Colon (tissue), 2 donors: ENCODE measurements around the gene TPH2.

ENCODE experiments used
- FAIRE-seq: peaks from 2 replicates; lab custom pipeline; 2012; peaks lifted over from hg19 to GRCh38; lab: Jason Lieb, UNC
- donor health status: control.
- donor health status: control.

Gene TPH2

DNA sequence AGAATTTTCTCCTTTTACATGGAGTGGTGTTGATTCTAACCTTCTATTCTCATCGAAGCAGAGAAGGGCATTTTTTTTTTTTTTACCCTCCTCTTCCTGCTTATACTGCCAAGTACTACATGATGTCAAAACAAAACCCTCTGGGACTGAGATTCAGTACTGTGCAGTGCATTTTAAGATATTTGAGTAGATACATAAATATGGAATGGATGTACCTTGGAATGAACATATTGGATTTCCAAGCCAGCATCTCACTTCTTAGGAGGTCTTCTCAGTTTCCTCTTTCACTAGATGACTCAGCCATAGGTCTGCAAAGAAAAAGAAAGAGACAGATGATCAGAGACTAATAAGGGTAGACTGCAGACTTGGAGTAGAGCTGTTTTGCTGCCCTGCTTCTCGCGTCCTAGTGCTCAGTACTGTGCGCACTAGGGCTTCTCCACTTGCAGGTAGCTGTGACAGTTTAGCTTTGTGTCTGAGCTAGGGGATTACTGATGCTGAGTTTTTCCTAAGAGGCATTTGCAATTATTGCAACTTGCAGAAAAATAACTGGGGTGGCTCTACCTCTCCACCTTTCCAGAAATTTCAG, 20.4 kb downstream of the TPH2 start:
- no peak for FAIRE-seq

DNA sequence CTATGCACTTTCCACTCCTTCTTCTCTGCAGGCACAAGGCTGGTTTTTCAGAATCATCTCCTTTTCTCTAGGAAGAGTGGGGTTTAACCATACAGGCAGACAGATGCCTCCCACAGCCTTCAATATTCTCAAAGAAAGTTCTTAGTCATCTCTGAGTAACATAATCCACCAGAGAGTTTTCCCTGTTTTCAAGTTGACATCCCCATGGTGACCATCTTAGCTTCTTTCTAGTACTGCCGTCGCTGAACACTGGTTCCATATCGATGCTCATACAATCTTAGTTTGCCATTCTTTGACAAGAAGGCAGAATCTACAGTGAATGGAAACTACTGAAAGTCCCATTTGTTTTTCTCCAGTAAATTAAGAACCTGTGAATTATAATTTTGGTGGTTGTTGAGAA, 28.6 kb downstream of the TPH2 start:
- FAIRE-seq: no peak

DNA sequence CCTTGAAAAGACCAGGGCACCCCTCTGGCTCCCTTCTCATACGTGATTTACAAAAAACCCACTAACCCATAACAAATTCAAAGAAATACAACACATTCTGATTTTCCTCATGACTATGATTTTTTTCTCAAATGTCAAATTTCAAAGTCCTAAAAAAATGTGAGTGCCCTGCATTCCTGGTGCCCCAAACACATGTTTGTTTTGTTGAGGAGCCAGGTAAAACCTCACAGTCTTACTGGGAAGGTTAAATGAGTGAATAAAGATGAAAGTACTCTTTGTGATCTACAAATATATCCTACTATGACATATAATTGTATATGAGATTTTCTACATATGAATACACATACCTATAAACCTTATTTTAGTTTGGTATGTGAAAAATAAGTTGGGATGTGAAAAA, 30.7 kb downstream of the TPH2 start:
- no peak for FAIRE-seq

DNA sequence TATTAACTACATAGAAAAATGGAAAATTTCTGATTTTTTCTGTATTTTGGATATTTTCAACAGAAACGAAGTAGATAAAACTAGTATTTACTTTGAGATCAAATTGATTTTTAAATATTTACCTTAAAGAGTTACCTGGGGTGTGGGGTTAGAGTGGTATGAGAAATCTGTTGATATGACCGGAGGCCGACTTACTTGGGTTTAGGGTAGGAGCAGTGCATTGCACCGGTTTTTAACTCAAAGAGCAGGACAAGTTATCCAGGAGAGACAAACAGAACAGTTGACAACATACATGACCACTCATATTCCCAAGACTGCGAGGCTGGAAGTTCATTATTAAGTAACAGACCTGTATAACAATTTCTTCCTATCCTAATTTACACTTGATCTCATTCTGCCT, 31.4 kb downstream of the TPH2 start:
- no peak for FAIRE-seq

DNA sequence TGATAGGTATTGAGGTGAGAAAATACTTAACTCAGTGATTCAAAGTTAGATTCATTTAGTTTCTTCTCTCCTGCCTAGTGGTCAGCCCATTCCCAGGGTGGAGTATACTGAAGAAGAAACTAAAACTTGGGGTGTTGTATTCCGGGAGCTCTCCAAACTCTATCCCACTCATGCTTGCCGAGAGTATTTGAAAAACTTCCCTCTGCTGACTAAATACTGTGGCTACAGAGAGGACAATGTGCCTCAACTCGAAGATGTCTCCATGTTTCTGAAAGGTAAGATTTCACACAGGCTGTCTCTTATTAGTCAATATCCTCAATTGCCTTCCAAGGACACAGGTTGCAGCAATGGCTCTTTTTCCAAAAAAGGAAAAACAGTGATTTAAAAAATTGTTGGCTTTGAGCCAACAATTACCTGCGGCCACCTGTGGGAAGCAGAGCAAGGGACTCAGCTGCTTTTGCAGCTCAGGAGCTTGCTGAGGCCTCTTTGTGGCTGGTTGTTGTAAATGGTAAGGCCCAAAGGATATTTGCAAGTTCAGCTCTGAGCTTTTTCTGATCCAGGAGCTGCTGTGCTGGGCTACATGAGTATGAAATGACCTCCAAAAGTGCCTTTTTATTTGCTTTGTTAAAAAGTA, 33.9 kb downstream of the TPH2 start:
- no peak for FAIRE-seq

DNA sequence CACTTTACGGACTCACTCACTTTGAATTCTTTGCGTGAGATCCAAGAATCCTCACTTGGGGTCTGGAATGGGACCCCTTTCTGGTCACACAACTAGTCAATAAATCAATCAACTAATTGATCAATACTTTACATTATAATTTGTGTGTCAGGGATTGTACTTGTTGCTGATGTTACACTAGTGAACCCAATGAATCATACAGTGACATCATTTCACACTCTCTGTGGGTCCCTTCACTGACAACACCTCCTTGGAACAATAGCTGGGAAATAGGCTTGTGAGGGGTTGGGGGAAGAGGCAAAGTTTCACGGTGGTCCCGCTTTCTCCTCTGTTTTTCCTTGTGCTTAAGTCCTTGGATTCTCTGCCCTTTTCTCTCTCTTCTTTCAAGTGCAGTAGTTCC, 35.0 kb downstream of the TPH2 start:
- no peak for FAIRE-seq

DNA sequence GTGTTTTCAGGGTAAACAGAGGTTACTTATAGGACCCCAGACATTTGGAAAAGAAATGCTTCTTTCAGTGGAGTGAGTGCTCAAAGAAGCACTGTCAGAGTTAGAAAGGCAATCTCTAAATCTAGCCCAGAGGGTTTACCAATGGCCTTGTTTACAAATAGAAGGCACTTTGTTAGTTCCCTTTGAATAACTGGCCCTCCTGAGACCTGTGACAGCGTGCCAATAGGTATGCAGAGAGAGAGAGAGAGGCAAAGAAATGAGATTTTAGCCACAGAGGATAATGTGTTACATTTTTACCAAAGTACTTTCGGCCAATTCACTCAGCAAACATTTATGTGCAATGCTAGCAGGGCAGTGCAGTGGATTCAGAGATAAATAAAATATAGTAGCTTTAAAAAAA, 41.9 kb downstream of the TPH2 start:
- no peak for FAIRE-seq

DNA sequence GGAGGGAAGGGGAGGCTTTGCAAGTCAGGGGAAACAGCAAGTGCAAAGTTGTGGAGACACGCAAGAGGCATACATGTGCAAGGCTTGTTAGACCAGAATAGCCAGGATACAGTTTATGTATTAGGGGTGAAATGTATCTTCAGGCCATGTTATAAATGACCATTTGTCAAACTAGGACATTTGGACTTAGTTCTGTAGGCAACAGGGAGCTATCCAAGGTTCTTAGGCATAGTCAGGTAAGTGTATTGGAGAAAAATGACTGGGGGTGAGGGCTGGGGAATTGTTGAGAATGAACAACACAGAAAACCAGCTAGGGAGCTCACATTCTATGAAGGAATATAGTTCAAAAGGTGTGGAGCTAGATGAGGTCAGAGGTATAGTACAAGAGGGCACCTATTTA, 42.5 kb downstream of the TPH2 start:
- FAIRE-seq: no peak

DNA sequence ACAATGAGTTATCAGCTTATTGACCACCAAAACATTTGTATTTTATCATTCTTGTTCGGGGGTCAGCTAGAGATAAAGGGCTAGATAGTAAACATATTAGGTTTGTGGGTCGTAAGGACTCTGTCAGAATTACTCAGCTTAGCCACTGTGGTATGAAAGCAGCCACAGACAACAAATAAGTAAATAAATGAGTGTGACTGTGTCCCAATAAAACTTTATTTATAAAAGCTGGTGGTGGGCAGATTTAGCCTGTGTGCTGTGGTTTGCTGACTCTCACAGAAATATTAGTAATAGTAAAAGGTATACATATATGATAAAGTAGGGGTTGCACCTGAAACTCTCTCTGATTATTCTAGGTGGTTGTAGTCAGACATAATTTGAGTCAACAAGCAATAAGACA, 56.1 kb downstream of the TPH2 start:
- FAIRE-seq: no peak

DNA sequence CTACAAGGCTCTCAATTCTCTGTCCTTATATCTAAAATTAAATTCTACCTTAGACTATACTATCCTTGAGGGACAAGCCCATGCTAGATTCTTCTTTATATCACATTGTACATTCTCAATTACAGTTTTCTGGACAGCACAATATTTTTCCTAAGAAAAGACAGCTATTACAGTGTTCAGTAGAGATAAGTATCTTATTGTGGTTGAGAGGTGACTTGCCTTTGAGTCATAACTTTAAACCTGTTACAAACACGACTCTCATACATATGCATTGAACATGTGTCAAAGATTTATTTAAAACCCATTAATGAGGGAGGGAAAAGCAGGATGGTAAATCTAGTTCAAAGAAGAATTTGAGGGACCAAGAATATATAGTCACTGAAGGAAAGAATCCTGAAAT, 61.1 kb downstream of the TPH2 start:
- FAIRE-seq: no peak

DNA sequence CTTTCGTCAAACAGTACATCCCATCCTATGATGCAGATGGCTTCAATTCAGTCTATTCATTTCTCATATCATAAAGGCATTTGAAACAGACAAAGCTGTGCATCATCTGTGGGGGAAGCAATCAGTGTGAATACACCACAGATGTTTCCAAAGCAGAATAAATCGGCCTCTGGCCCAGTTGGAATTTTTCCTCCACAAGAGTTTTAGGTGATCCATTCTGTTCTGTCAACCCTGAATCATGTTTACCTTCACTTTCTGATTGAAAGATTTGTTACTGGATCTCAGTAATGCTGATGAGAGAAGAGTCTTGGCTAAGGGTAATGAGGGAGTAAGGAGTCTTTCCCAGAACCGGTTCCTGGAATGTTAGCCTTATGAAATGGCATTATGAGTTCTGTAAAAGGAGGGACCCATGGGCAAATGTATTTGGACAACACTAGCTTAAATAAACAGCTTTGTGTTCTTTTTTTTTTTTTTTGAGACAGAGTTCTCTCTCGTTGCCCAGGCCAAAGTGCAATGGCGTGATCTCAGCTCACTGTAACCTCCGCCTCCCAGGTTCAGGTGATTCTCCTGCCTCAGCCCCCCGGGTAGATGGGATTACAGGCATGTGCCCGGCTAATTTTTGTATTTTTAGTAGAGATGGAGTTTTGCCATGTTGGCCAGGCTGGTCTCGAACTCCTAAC, 62.5 kb downstream of the TPH2 start:
- no peak for FAIRE-seq

DNA sequence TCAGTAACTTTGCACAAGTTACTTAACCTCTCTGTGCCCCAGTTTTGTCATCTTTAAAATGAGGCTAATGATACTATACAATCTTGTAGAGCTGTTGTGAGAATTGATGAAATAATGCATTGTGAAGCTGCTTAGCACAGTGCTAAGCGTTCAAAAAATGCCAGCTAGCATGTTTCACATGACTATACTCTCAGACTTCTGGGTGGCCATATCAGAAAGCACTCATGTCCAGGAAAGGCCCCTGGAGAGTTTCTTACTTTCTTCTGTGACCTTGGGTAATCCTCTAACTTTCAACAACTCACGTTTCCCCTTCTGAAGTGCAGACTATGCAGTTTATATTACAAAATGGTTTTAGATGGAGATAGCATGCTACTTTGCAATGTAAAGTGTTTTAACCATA, 68.1 kb downstream of the TPH2 start:
- no peak for FAIRE-seq

DNA sequence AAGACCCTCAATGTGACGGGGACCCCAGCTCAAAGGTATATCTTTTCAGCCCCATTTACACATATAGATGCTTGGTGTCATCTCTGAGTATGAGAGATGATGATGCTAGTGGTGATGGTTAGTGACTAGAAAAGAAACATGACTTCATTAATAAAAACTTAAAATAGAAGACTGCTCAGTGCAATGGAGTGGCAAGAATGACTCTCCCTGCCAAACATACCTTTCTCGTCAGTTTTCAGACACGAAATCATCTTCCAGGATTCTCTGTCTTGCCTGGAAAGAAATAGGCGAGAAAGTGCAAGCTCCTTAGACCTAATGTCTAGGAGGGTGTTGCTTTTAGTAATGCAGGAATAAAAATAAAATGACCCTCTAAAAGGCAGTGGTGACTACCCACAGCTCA, 71.7 kb downstream of the TPH2 start:
- no peak for FAIRE-seq

DNA sequence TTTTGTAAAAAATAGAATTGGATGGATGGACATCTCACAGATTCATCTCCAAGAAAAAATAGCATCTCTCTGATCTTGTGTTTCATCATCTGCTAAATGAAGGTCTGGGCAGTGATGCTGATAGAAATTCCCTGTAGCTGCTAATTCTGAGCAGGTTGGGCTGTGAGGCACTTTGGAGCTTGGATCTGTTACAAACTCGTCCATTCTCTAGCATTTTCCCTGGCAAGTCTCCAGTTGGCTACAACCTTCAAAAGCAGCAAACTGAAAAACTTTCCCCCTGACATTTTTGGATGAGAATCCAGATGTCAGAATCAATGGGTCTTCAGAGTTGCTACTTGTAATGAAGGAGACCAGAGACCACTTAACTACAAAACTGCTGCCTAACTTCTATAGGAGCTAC, 72.7 kb downstream of the TPH2 start:
- no peak for FAIRE-seq

DNA sequence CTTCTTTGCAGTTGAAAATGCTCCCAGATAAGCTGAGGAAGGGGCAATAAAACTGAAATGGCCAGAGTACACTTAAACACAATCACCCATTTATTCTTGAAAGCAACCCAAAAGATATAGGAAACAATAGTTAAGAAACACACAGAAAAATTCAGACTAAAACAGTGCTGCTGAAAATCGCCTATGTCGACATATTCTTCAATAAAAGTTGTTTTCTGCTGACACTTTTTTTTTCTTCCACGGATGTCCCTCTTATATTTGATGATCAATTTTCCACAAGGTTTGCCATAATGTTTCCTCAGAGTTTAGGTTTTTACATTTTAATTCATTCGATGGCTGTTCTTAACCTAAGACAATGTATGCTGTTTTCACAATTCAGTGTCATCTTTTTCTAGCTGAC, 74.2 kb downstream of the TPH2 start:
- no peak for FAIRE-seq

DNA sequence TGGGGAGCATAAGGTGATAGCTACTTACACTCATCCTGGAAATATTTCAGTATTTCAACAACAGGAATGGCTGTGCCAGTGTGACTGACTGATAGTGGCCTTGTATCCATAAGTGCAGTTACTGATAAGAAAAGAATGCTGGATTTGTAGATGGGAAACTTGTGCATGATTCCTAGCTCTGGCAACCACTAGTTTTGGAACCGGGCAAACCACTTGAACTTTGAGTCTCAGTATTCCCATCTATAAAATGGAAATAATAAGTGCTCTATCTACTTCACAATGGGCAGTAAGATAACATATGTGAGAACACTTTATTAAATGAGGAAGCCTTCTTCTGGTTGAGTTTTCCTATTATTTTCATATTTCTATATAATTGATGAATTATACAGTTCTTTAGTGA, 77.2 kb downstream of the TPH2 start:
- FAIRE-seq: no peak

DNA sequence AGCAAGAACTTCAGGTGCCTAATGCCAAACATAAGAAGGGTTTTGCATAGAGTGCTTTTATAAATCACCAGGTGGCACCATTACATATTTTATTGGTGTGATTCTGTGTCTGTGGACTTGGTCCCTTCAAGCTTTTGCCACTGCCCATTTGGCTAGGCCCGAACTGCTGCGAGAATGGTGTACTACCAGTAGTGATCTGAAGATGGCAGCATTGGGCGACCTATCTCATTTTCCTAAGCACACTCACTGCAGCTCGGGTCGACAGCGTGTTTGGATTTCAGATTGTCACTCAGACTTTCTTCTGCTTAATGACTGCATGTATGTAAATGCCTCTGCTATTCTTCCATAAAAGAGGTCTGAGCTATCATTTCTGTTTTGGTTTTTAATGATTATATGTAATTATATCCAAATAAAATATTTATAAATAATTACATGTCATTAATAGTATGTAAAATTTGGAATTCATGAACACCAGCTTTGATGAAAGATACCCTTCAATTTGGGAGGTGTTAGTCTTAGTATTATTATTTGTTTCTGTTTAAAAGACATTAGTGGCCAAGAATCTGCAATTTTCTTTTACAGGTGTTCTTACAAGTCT, 78.5 kb downstream of the TPH2 start:
- FAIRE-seq: no peak

DNA sequence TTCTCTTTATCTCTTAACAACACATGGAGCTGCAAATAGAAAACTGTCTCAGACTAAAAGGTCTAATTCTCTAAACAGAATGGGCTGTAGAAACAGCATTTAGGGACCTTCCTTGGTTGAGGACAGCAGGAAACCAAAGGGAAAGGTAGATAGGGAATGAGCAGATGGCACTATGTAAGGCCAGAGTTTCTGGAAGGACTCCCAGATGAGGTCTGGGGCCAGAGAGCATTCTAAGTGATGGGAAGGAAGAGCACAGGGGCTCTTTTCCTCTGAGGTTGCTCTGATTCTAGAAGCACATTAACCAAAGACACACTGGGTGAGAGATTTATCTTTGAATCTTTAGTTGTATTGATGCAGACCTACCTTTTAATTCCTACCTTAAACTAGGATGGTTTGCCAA, 79.4 kb downstream of the TPH2 start:
- no peak for FAIRE-seq

DNA sequence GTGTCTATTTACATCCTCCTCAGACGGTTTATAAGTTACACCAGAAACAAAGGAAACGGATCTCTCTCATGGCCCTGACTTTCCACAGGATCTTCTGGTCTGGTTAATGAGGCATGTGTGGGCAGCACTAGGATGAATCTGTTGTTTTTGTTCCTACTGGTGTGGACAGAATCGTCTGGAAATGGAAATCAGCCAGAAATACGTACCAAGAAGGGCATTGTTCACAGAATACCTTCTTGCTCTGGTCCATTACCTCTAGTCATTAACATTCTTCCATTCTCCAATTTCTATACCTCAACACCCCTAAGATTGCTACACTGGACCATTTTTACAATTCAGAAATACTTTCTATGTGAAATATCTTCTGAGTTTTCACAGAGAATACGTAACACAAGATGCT, 86.0 kb downstream of the TPH2 start:
- FAIRE-seq: no peak

DNA sequence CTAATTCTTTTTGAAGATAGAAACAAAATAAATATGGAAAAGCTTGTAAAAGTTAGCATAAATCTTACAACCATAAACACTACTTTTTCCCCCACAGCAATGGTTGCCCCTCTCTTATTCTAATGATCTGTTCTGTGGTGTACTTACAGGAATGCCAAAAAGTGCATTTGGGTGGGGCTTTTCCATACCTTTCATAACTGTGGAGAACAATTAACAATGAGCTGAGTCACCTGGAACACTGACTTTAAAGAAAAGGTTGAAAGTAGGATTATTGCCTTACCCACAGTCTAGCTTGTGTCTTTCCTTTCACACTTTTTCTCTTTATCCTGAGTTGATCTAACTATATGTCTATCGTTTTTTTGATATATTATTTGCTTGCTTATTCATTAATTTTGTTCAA, 86.9 kb downstream of the TPH2 start:
- FAIRE-seq: no peak

DNA sequence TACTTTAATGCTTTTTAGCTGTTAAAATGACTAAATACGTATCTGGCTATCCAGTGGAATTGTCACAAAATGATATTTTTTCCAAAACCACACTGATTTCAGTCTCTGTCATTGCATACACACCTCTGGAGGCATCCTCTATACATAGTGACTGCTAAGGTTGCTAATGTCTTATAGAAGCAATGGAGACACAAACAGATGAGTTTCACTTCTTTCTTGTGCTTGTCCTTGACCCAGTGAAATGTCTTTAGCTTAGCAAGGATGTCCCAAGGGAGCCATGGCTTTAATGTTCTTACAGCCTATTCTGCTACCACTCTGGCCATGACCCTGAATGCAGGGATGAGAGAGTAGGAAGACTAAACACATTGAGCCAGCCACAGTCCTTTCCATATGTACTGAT, 90.3 kb downstream of the TPH2 start:
- no peak for FAIRE-seq

DNA sequence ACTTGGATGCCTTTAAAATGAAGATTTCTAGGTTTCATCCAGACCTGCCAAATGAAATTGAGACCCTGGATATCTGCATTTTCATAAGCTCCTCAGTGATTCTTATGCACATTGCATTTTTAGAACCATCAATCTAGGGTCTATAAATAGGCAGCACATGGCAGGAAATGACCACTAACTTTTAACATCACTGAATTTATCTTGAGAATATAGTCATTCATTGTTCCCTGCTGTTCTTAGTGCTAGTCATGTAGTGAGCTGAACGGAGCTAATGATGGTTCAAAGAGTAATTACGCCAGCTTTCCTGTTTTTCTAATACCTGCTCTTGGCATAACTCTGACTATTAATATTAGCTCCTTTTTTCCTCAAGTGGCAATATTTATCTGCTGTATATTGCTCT, 91.6 kb downstream of the TPH2 start:
- FAIRE-seq: no peak

DNA sequence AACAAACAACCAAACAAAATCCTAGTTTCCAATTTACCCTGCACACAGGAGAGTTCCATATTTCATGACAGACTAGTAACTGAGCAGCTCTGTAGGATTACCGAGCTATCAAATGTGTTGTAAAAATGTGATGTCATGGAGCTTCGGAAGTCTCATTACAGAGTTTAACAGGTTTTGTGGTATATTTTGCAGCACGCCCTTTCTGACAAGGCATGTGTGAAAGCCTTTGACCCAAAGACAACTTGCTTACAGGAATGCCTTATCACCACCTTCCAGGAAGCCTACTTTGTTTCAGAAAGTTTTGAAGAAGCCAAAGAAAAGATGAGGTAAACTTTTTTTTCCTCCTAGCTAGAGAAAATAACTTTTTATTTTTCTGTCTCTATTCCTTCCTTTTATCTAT, 92.4 kb downstream of the TPH2 start:
- no peak for FAIRE-seq

DNA sequence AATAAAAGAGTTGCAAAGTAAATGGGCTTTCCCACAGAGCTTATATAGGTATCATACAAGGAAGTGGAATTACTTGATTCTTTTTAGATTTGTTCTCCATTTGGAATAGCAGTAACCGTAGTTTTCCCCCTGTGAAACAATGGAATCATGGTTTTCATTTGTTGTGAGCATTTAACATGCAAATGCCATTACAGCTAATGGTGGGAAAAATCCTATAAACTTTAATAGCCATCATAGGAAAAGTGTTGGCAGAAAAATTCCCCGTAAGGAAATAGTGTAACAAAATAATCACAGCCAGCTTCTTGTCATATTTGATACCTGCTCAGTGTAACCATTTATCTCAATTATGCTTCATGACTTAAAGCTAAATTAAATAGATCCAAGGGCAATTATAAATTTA, 95.3 kb downstream of the TPH2 start:
- FAIRE-seq: no peak
